ENCODE measurements around the gene CCND1. TPM values are rescaled to one million over a fixed set of nuclear protein-coding genes. Genes with fewer than 3 reads are reported as not detected.

Gene CCND1
- total and polyA plus RNA-seq, 2 of the 8 experiments (the other 6 are each of a cell fraction or from before 2014, with no cell fraction given): 64.5 to 170 TPM

GRCh38 chr11:69635804-69636511 is 5.0 kb upstream of the CCND1 start (continued):
- no peak for TF ChIP-seq SUZ12 (IDR thresholded peaks at IDR 0.05; ENCODE audit: low read length)
- no peak for TF ChIP-seq KDM4A (IDR thresholded peaks at IDR 0.05; ENCODE audit: low read depth, low read length, severe bottlenecking)
- no peak for TF ChIP-seq BRCA1 (IDR thresholded peaks at IDR 0.05; ENCODE audit: low read depth, low read length)

Measured in H1 (cell line).